ENCODE measurements around the gene HDAC3.

The HDAC3 gene

GRCh38 chr5:141657937-141658545 lies 21.4 kb upstream of the HDAC3 start:
- DNase-seq (ENCODE audit: low spot score), result no peak

- no peak for DNase-seq (ENCODE audit: low spot score)
These were observed 20.8 kb upstream of the HDAC3 start for GRCh38 chr5:141657404-141657803.

- DNase-seq (ENCODE audit: low spot score), result no peak
These were observed 19.7 kb upstream of the HDAC3 start for GRCh38 chr5:141656396-141656795.

- DNase-seq (ENCODE audit: low spot score), result no peak
These were observed 18.4 kb upstream of the HDAC3 start for GRCh38 chr5:141655020-141655419.

- no peak for DNase-seq (ENCODE audit: low spot score)
These were observed 17.6 kb upstream of the HDAC3 start for GRCh38 chr5:141654298-141654697.

- DNase-seq (ENCODE audit: low spot score), result no peak
These were observed 15.1 kb upstream of the HDAC3 start for GRCh38 chr5:141651728-141652105.

GRCh38 chr5:141650851-141651727 lies 14.4 kb upstream of the HDAC3 start, which contains the start of gene FCHSD1:
FCHSD1 (minus strand) TSS chr5:141651418; CDS start chr5:141651368, 50 bp downstream.
- peak; percentile 92 for DNase-seq (ENCODE audit: low spot score)

GRCh38 chr5:141649972-141650371 lies 13.3 kb upstream of the HDAC3 start:
- no peak for DNase-seq (ENCODE audit: low spot score)

- no peak for DNase-seq (ENCODE audit: low spot score)
These were observed 12.5 kb upstream of the HDAC3 start for GRCh38 chr5:141649056-141649688.

GRCh38 chr5:141647851-141648250 lies 11.2 kb upstream of the HDAC3 start:
- no peak for DNase-seq (ENCODE audit: low spot score)

GRCh38 chr5:141647242-141647641 lies 10.6 kb upstream of the HDAC3 start:
- DNase-seq (ENCODE audit: low spot score), result no peak

GRCh38 chr5:141646026-141646425 lies 9.4 kb upstream of the HDAC3 start:
- no peak for DNase-seq (ENCODE audit: low spot score)

GRCh38 chr5:141641634-141642267 lies 5.1 kb upstream of the HDAC3 start:
- DNase-seq (ENCODE audit: low spot score), result no peak

- no peak for DNase-seq (ENCODE audit: low spot score)
These were observed 4.0 kb upstream of the HDAC3 start for GRCh38 chr5:141640698-141641097.

- no peak for DNase-seq (ENCODE audit: low spot score)
These were observed 3.4 kb upstream of the HDAC3 start for GRCh38 chr5:141640051-141640415.

GRCh38 chr5:141639357-141640050 lies 2.9 kb upstream of the HDAC3 start:
- no peak for DNase-seq (ENCODE audit: low spot score)

- no peak for DNase-seq (ENCODE audit: low spot score)
These were observed 2.1 kb upstream of the HDAC3 start for GRCh38 chr5:141638771-141639170.

GRCh38 chr5:141637767-141638419 lies 1.2 kb upstream of the HDAC3 start:
- no peak for DNase-seq (ENCODE audit: low spot score)

- DNase-seq (ENCODE audit: low spot score), result no peak
These were observed 596 bp upstream of the HDAC3 start for GRCh38 chr5:141637123-141637766.

- no peak for DNase-seq (ENCODE audit: low spot score)
These were observed 590 bp downstream of the HDAC3 start for GRCh38 chr5:141636106-141636412.

- DNase-seq (ENCODE audit: low spot score), result no peak
These were observed 1.0 kb downstream of the HDAC3 start for GRCh38 chr5:141635646-141636045.

All from COLO829 (cell line).